HepG2 (cell line): ENCODE results near the gene FAM168A. TPM values are rescaled to one million over a fixed set of nuclear protein-coding genes. Genes with fewer than 3 reads are reported as not detected.
A peak's percentile ranks its signal among the peaks of the same experiment; 100 is the strongest.

Experiments
- CAMTA2 ChIP-seq: sonication (generic); formaldehyde crosslinking; IDR thresholded peaks from 2 replicates; pipeline ENCODE4 v1.4.0; 2020; ENCODE audit warnings: mild to moderate bottlenecking, missing genetic modification reagents, borderline replicate concordance
- CEBPB ChIP-seq: IDR thresholded peaks from 2 replicates; pipeline ENCODE4 v1.6.1; 2011; ENCODE audit warnings: low read depth, low read length, improper control_type of control experiment, borderline replicate concordance
- CHD4 ChIP-seq: fragments of 200-600 bp; sonication (generic); IDR thresholded peaks from 2 replicates; pipeline ENCODE4 v1.7.0; 2017; ENCODE audit warnings: mild to moderate bottlenecking, low read length, borderline replicate concordance
- CREM ChIP-seq, 2 experiments: sonication (generic) in 1 of 2; formaldehyde crosslinking in 1 of 2; IDR thresholded peaks; 2 replicates each; pipeline versions ENCODE4 v1.4.0 to v1.6.1; 2016 to 2020; ENCODE audit warnings: antibody characterized with exemption in 1 of 2, mild to moderate bottlenecking in 1 of 2, missing genetic modification reagents in 1 of 2
- FOXC1 ChIP-seq: sonication (generic); formaldehyde crosslinking; IDR thresholded peaks from 2 replicates; pipeline ENCODE4 v1.8.0; 2022; ENCODE audit warnings: mild to moderate bottlenecking, missing genetic modification reagents, borderline replicate concordance
- HNF4A ChIP-seq: sonication (generic); formaldehyde crosslinking; IDR thresholded peaks from 2 replicates; pipeline ENCODE4 v1.4.0; 2020; ENCODE audit warnings: missing genetic modification reagents
- HNRNPUL1 ChIP-seq: fragments of 200-400 bp; formaldehyde crosslinking; IDR thresholded peaks from 2 replicates; pipeline ENCODE4 v1.6.1; 2017; ENCODE audit warnings: low read depth, mild to moderate bottlenecking, low read length, moderate library complexity
- MATR3 ChIP-seq: sonication (generic); formaldehyde crosslinking; IDR thresholded peaks from 2 replicates; pipeline ENCODE4 v1.4.0; 2020; ENCODE audit warnings: missing genetic modification reagents
- MBD4 ChIP-seq: IDR thresholded peaks from 2 replicates; pipeline ENCODE4 v1.6.1; 2012; ENCODE audit warnings: low read length, inconsistent platforms, borderline replicate concordance
- RBM22 ChIP-seq: fragments of 200-400 bp; formaldehyde crosslinking; optimal IDR thresholded peaks from 2 replicates; pipeline ENCODE3; 2017; ENCODE audit warnings: mild to moderate bottlenecking, low read length, moderate library complexity
- ZBTB8A ChIP-seq: sonication (generic); formaldehyde crosslinking; IDR thresholded peaks from 2 replicates; pipeline ENCODE4 v1.4.0; 2020; ENCODE audit warnings: mild to moderate bottlenecking, low read depth, missing genetic modification reagents, borderline replicate concordance
- ZNF263 ChIP-seq: sonication (generic); formaldehyde crosslinking; IDR thresholded peaks from 2 replicates; pipeline ENCODE4 v1.4.0; 2020; ENCODE audit warnings: missing genetic modification reagents
- ZNF547 ChIP-seq: sonication (generic); formaldehyde crosslinking; IDR thresholded peaks from 2 replicates; pipeline ENCODE4 v1.5.1; 2020; ENCODE audit warnings: mild to moderate bottlenecking, missing genetic modification reagents
- ZNF615 ChIP-seq: sonication (generic); formaldehyde crosslinking; IDR thresholded peaks from 2 replicates; pipeline ENCODE4 v1.5.0; 2020; ENCODE audit warnings: mild to moderate bottlenecking, missing genetic modification reagents, borderline replicate concordance
- ZNF747 ChIP-seq: sonication (generic); formaldehyde crosslinking; IDR thresholded peaks from 2 replicates; pipeline ENCODE4 v1.8.1; 2023; ENCODE audit warnings: missing genetic modification reagents, mild to moderate bottlenecking, borderline replicate concordance
- polyA plus RNA-seq, 8 experiments: library from polyadenylated mRNA; depleted of rRNA in 3 of 8; stranded (reverse) in 7 of 8; unstranded in 1 of 8; fragments of >200 nt; fragmentation: Illumina TruSeq in 4 of 8; extraction: Trizol in 4 of 8; gene quantifications; 2 replicates each; pipeline versions ENCODE4 v1.2.1 to v1.2.3, GENCODE V29; 2011 to 2016; ENCODE audit warnings: low read depth in 4 of 8, missing spikeins in 1 of 8, mixed read lengths in 1 of 8; ENCODE audit not compliant: insufficient read depth in 1 of 8
- total RNA-seq, 5 experiments: library from RNA; depleted of rRNA; stranded (reverse); fragments of >200 nt; fragmentation: Illumina TruSeq; extraction: Trizol; gene quantifications; 2 replicates each; pipeline ENCODE4 v1.2.3, GENCODE V29; 2016; ENCODE audit warnings: low read depth in 1 of 5
- TF ChIP-seq, protein P1 (sequence below): sonication (generic); formaldehyde crosslinking; IDR thresholded peaks from 2 replicates; pipeline ENCODE4 v1.4.0; 2020; ENCODE audit warnings: low read depth, missing genetic modification reagents
- TF ChIP-seq, protein P2 (sequence below): sonication (generic); formaldehyde crosslinking; IDR thresholded peaks from 2 replicates; pipeline ENCODE4 v1.4.0; 2020; ENCODE audit warnings: missing genetic modification reagents
- TF ChIP-seq, protein P3 (sequence below): sonication (generic); formaldehyde crosslinking; IDR thresholded peaks from 2 replicates; pipeline ENCODE4 v1.4.0; 2020; ENCODE audit warnings: missing genetic modification reagents; ENCODE audit errors: not compliant biosample characterization
- TF ChIP-seq, protein P4 (sequence below): sonication (generic); formaldehyde crosslinking; IDR thresholded peaks from 2 replicates; pipeline ENCODE4; 2020; ENCODE audit warnings: missing genetic modification reagents, mild to moderate bottlenecking, borderline replicate concordance

Gene FAM168A
- total and polyA plus RNA-seq, 2 of the 13 experiments (the other 11 are each of a cell fraction or from before 2014, with no cell fraction given) = 13.9 to 15.8 TPM

DNA sequence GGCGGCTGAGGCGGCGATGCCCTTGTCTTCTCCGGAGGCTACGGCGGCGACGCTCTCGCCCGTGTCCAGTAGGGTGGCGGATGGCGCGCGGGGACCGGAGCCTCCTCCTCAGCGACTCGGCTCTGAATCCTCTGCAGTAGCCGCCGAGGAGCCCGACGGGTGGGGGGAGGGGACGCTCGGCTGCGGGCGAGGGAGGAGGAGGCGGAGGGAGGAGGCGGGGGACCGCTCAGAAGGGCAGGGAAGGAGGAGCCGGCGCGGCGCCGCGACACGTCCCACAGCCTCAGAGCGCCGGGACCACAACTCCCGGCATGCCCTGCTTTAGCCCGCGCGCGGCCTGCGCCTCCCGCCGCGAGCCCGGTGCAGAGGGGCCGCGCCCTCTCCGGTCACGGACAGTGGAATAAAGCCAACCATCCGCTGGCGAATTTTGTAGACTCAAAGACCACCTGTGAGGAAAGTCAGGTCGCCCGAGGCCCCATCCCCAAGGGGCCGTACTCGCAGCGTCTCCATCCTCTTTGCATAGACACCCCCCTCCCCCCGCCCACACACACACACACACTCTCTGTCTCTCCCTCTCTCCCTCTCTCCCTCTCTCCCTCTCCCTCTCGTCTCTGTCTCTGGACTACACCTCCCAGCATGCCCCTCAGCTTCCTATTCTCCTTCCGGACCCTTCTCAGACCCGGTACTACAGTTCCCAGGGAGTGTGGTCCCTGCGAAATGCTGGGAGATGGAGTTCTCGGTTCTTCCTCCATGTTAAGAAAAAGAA is at the start of gene FAM168A (continued):
- TF ChIP-seq RBM22 = no peak
- no peak for TF ChIP-seq HNRNPUL1
- TF ChIP-seq, protein P1, sequence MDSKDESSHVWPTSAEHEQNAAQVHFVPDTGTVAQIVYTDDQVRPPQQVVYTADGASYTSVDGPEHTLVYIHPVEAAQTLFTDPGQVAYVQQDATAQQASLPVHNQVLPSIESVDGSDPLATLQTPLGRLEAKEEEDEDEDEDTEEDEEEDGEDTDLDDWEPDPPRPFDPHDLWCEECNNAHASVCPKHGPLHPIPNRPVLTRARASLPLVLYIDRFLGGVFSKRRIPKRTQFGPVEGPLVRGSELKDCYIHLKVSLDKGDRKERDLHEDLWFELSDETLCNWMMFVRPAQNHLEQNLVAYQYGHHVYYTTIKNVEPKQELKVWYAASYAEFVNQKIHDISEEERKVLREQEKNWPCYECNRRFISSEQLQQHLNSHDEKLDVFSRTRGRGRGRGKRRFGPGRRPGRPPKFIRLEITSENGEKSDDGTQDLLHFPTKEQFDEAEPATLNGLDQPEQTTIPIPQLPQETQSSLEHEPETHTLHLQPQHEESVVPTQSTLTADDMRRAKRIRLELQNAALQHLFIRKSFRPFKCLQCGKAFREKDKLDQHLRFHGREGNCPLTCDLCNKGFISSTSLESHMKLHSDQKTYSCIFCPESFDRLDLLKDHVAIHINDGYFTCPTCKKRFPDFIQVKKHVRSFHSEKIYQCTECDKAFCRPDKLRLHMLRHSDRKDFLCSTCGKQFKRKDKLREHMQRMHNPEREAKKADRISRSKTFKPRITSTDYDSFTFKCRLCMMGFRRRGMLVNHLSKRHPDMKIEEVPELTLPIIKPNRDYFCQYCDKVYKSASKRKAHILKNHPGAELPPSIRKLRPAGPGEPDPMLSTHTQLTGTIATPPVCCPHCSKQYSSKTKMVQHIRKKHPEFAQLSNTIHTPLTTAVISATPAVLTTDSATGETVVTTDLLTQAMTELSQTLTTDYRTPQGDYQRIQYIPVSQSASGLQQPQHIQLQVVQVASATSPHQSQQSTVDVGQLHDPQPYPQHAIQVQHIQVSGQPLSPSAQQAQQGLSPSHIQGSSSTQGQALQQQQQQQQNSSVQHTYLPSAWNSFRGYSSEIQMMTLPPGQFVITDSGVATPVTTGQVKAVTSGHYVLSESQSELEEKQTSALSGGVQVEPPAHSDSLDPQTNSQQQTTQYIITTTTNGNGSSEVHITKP = peak; percentile 82
- TF ChIP-seq, protein P2, sequence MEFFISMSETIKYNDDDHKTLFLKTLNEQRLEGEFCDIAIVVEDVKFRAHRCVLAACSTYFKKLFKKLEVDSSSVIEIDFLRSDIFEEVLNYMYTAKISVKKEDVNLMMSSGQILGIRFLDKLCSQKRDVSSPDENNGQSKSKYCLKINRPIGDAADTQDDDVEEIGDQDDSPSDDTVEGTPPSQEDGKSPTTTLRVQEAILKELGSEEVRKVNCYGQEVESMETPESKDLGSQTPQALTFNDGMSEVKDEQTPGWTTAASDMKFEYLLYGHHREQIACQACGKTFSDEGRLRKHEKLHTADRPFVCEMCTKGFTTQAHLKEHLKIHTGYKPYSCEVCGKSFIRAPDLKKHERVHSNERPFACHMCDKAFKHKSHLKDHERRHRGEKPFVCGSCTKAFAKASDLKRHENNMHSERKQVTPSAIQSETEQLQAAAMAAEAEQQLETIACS (CRISPR knock-in tag) = peak; percentile 90
- no peak for TF ChIP-seq CAMTA2 (CRISPR knock-in tag)
- TF ChIP-seq ZNF615 (CRISPR knock-in tag) = peak; percentile 76; the same call in 1 of the 2 replicates
- no peak for TF ChIP-seq CEBPB
- no peak for TF ChIP-seq MATR3 (CRISPR knock-in tag)
- TF ChIP-seq, protein P3, sequence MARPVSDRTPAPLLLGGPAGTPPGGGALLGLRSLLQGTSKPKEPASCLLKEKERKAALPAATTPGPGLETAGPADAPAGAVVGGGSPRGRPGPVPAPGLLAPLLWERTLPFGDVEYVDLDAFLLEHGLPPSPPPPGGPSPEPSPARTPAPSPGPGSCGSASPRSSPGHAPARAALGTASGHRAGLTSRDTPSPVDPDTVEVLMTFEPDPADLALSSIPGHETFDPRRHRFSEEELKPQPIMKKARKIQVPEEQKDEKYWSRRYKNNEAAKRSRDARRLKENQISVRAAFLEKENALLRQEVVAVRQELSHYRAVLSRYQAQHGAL (CRISPR knock-in tag) = no peak
- TF ChIP-seq ZBTB8A (CRISPR knock-in tag) = no peak
- peak; percentile 99 for TF ChIP-seq CREM (IDR thresholded peaks at IDR 0.05)
- no peak for TF ChIP-seq CREM (CRISPR knock-in tag; IDR thresholded peaks at IDR 0.05)
- TF ChIP-seq HNF4A = no peak
- TF ChIP-seq, protein P4, sequence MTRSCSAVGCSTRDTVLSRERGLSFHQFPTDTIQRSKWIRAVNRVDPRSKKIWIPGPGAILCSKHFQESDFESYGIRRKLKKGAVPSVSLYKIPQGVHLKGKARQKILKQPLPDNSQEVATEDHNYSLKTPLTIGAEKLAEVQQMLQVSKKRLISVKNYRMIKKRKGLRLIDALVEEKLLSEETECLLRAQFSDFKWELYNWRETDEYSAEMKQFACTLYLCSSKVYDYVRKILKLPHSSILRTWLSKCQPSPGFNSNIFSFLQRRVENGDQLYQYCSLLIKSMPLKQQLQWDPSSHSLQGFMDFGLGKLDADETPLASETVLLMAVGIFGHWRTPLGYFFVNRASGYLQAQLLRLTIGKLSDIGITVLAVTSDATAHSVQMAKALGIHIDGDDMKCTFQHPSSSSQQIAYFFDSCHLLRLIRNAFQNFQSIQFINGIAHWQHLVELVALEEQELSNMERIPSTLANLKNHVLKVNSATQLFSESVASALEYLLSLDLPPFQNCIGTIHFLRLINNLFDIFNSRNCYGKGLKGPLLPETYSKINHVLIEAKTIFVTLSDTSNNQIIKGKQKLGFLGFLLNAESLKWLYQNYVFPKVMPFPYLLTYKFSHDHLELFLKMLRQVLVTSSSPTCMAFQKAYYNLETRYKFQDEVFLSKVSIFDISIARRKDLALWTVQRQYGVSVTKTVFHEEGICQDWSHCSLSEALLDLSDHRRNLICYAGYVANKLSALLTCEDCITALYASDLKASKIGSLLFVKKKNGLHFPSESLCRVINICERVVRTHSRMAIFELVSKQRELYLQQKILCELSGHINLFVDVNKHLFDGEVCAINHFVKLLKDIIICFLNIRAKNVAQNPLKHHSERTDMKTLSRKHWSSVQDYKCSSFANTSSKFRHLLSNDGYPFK (CRISPR knock-in tag) = peak; percentile 41; the same call in 1 of the 2 replicates
- no peak; the same call in 1 of the 2 replicates for TF ChIP-seq FOXC1 (CRISPR knock-in tag)
- TF ChIP-seq ZNF747 = peak; percentile 53; the same call in 1 of the 2 replicates
- no peak for TF ChIP-seq MBD4
- peak; percentile 59; the same call in 1 of the 2 replicates for TF ChIP-seq ZNF263 (CRISPR knock-in tag)
- TF ChIP-seq ZNF547 = no peak
- no peak for TF ChIP-seq CHD4
